SU-DHL-6 (cell line): Measurements from ENCODE around the gene RTCA.

Experiments used
- H2AFZ ChIP-seq: fragments of 200-600 bp; sonication (generic); 2 replicates; pipeline ENCODE4 v1.6.1; 2014; ENCODE audit warnings: low read depth, mild to moderate bottlenecking, moderate library complexity, mixed read lengths, antibody characterized with exemption, low read length; ENCODE audit not compliant: severe bottlenecking
- H3F3A ChIP-seq: fragments of 200-600 bp; shearing (Covaris generic); 2 replicates; pipeline ENCODE4 v1.6.0; 2016; ENCODE audit warnings: antibody characterized with exemption, mild to moderate bottlenecking; ENCODE audit not compliant: insufficient read depth
- H3K27ac ChIP-seq: fragments of 200-600 bp; sonication (generic); 2 replicates; pipeline ENCODE4 v1.5.1; 2016; ENCODE audit warnings: low read depth, mild to moderate bottlenecking, low read length, moderate library complexity, mixed read lengths
- H3K27me3 ChIP-seq: fragments of 200-600 bp; sonication (generic), shearing (Covaris generic); 2 replicates; pipeline ENCODE4 v1.6.0; 2014; ENCODE audit warnings: mild to moderate bottlenecking, low read length
- H3K36me3 ChIP-seq: fragments of 200-600 bp; sonication (generic); 2 replicates; pipeline ENCODE4 v1.6.1; 2014; ENCODE audit warnings: mild to moderate bottlenecking, low read length, mixed read lengths
- H3K4me2 ChIP-seq: fragments of 300-600, 200-600 bp; shearing (Covaris generic), sonication (generic); 2 replicates; pipeline ENCODE4 v1.6.0; 2014; ENCODE audit warnings: low read length, low read depth, mild to moderate bottlenecking; ENCODE audit not compliant: poor library complexity, severe bottlenecking
- H3K4me3 ChIP-seq: fragments of 200-600 bp; sonication (generic); 2 replicates; pipeline ENCODE4 v1.5.1; 2014; ENCODE audit warnings: antibody characterized with exemption, low read length, mild to moderate bottlenecking, mixed read lengths; ENCODE audit not compliant: insufficient read depth, poor library complexity, severe bottlenecking
- H3K79me2 ChIP-seq: fragments of 200-600 bp; sonication (generic); 2 replicates; pipeline ENCODE4 v1.6.1; 2014; ENCODE audit warnings: mild to moderate bottlenecking, low read length, moderate library complexity; ENCODE audit not compliant: insufficient read depth
- H3K9ac ChIP-seq: fragments of 200-600 bp; sonication (generic); 2 replicates; pipeline ENCODE4 v1.7.0; 2014; ENCODE audit warnings: mild to moderate bottlenecking, low read length
- H3K9me2 ChIP-seq: fragments of 200-600 bp; sonication (generic); replicated peaks from 2 replicates; pipeline ENCODE4 v1.6.1; 2014; ENCODE audit warnings: low read length; ENCODE audit not compliant: insufficient read depth
- H3K9me3 ChIP-seq: fragments of 200-600 bp; sonication (generic); 2 replicates; pipeline ENCODE4 v1.6.1; 2014; ENCODE audit warnings: low read length, mixed read lengths; ENCODE audit not compliant: insufficient read depth
- H4K20me1 ChIP-seq: fragments of 200-600 bp; sonication (generic); 2 replicates; pipeline ENCODE4 v1.6.1; 2014; ENCODE audit warnings: low read depth, mild to moderate bottlenecking, antibody characterized with exemption, low read length, moderate library complexity, mixed read lengths
- EZH2phosphoT487 ChIP-seq: fragments of 200-600 bp; sonication (generic), shearing (Covaris generic); conservative IDR thresholded peaks from 2 replicates; pipeline ENCODE4 v1.6.1; 2018; ENCODE audit warnings: mild to moderate bottlenecking, antibody characterized with exemption, low read length, moderate library complexity, mixed read lengths
- TF ChIP-seq, protein P1 (sequence below): fragments of 200-600 bp; sonication (generic); IDR thresholded peaks from one replicate; pipeline ENCODE4 v1.5.1; 2017; ENCODE audit warnings: antibody characterized with exemption, mild to moderate bottlenecking, low read length, moderate library complexity; ENCODE audit not compliant: insufficient read depth, poor library complexity, severe bottlenecking

RTCA gene

DNA sequence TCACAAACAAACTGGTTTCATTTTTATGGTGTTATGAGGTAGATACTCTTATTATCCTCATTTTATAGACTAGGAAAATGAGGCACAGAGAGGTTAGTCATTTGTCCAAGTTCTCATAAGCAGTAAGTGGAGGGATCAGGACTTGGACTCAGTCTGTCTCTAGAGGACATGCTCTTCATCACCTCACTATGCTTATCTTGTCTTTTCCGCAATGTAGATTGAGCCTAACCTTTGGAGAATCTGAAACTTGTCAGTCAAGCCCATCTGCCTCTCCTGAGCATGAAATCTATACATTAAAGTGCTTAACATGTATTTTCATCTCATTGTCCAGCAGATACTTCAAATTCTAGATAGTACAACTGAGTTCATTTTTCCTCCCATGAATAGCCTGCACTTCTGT is 74.5 kb downstream of the RTCA start:
- Histone ChIP-seq H3K27me3 (no peaks in the 10 kb centered on the region), H2AFZ (no peak overlapping the region), H3F3A (no peaks in the 10 kb centered on the region), H3K9ac (no peak overlapping the region), H3K9me3 (no peaks in the 10 kb centered on the region), H3K4me2 (no peak overlapping the region), H3K4me3 (no peak overlapping the region), H4K20me1 (no peaks in the 10 kb centered on the region), H3K36me3 (no peaks in the 10 kb centered on the region), H3K27ac (no peak overlapping the region), H3K79me2 (no peaks in the 10 kb centered on the region), H3K9me2 (no peaks in the 10 kb centered on the region)
- no peak for TF ChIP-seq EZH2phosphoT487
- TF ChIP-seq, protein P1, sequence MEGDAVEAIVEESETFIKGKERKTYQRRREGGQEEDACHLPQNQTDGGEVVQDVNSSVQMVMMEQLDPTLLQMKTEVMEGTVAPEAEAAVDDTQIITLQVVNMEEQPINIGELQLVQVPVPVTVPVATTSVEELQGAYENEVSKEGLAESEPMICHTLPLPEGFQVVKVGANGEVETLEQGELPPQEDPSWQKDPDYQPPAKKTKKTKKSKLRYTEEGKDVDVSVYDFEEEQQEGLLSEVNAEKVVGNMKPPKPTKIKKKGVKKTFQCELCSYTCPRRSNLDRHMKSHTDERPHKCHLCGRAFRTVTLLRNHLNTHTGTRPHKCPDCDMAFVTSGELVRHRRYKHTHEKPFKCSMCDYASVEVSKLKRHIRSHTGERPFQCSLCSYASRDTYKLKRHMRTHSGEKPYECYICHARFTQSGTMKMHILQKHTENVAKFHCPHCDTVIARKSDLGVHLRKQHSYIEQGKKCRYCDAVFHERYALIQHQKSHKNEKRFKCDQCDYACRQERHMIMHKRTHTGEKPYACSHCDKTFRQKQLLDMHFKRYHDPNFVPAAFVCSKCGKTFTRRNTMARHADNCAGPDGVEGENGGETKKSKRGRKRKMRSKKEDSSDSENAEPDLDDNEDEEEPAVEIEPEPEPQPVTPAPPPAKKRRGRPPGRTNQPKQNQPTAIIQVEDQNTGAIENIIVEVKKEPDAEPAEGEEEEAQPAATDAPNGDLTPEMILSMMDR: no peak

DNA sequence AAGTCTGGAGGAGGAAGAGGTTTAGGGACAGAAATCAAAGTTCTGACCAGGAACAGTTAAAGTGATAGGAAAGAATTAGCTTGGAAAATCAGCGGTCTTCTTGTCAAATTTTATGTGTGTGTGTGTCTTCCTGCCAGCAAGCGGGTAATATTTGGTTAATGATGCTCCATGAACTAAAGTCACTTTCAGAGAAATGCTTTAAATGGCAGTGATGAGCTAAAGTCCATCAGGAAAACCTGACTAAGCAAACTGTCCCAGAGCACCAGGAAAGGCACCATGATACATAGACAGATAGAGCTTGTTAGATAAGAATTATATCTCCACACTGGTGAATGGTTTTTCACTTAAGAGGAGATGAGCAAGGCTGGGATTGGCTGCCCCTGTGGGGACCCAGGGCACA is 76.3 kb downstream of the RTCA start:
- no peaks in the 10 kb centered on the region for H3K79me2 ChIP-seq
- TF ChIP-seq, protein P1: no peak
- TF ChIP-seq EZH2phosphoT487: no peak
- no peaks in the 10 kb centered on the region for H3K9me2 ChIP-seq
- H3F3A ChIP-seq: no peaks in the 10 kb centered on the region
- no peak overlapping the region for H3K4me2 ChIP-seq
- H4K20me1 ChIP-seq: no peaks in the 10 kb centered on the region
- no peaks in the 10 kb centered on the region for H3K9me3 ChIP-seq
- H3K4me3 ChIP-seq: no peak overlapping the region
- no peak overlapping the region for H3K27ac ChIP-seq
- no peaks in the 10 kb centered on the region for H3K36me3 ChIP-seq
- H2AFZ ChIP-seq: no peak overlapping the region
- H3K27me3 ChIP-seq: no peaks in the 10 kb centered on the region
- H3K9ac ChIP-seq: no peak overlapping the region
